Activated T-cell treated with anti-CD3 and anti-CD28 coated beads for 24 hours (primary cell): ENCODE measurements around the gene ACOX3.

ENCODE experiments used
- DNase-seq: peaks from one replicate; pipeline ENCODE4 v3.0.0-alpha.2; 2020; ENCODE audit warnings: low read depth

ACOX3 gene

DNA sequence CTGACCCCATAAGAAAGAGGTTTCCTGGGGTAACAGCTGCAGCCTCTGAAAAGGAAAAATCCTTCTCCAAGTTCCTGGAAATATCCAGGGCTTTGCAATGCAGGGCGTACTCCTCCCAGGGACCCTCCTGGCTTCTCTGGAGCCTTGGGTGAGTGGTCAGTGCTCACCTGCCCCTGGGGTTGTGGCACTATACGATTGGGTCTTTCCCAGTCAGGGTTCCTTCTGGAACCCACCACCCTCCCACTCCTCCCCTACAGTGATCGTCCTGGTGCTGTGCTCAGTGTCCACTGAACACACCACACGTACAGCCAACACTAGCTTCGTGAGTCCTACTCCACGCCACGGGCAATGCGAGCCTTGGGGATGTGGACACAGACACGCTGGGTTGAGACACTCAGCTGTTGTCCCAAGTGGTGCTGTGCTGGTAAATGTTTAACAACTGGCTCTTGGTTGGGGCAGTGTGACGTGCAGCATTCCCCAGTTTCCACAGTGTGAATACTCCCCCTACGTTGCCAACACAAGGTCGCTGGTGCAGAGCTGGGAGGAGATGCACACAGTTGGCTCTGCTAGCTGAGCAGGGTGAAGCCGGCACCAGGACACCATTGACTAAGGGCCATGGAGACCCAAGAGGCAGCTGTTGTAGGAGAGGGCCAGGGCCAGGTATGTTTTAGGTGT lies 105.6 kb downstream of the ACOX3 start:
- no peak for DNase-seq

GRCh38 chr4:8333726-8334460 lies 106.6 kb downstream of the ACOX3 start:
- no peak for DNase-seq

GRCh38 chr4:8332891-8333331 lies 107.6 kb downstream of the ACOX3 start:
- DNase-seq = no peak

DNA sequence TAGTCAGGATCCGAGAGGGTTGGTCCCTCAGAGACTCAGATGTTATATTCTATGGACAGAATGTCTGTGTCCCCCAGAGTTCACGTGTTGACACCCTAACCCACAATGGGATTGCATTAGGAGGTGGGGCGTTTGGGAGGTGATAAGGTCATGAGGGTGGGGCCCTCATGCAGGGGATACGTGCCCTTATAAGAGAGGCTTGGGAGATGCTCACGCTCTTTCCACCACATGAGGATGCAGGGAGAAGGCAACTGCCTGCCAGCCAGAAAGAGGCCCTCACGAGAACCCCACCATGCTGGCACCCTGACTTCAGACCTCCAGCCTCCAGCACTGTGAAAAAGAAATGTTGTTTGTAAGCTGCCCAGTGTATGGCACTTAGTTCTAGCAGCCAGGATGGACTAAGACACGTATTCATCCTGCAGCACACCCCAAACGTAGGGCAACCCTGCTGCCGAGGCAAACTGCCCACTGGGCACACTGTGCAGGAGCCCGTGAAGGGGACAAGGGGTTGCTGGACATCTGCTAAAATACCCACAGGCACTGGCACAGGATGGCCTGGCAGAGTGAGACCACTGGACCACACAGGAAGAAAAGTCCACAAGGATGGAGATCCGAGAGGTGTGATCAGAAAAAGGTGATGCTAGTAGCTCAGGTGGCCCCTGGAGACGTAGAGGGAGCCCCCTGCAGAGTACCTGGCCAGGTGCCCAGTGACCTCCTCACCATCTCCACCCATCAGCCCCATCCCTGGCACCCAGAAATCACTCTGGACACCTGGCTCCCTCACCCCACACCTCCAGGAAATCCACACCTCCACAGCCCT lies 108.3 kb downstream of the ACOX3 start:
- no peak for DNase-seq

- no peak for DNase-seq
These were observed 109.0 kb downstream of the ACOX3 start for GRCh38 chr4:8331575-8331955.

DNA sequence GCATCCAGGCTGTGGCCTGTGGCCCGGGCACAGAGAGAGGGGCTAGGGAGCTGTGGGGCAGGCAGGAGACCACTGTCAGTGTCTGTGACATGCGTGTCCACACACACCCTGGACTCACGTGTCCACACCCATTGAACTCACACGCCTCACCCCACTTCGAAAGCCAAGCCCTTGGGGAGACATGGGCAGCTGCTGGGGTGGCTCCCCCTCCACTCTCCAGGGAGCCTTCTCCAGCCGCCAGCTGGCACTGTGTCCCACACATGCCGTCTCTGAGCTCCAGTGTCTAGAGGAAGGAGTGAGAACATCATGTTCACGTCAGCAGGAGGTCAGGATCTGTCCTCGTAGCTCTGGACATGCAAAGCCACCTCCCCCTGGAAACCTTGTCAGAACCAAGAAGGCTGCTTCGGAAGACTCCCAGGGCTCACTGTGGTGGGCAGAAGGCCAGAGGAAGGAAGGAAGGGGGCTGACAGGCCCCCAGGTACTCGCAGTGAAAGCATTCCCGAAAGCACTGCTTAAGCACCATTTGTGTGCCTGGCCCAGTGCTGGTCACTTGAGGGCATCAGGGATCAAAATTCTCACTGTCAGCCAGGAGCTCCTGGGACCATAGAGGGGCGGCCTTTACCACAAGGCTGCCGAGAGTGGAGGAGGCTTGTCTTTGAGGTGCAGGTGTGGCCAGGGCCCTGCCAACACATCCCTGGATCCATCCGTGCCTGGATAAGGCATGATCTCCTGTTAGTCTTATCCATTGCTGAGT lies 109.5 kb downstream of the ACOX3 start:
- no peak for DNase-seq

DNA sequence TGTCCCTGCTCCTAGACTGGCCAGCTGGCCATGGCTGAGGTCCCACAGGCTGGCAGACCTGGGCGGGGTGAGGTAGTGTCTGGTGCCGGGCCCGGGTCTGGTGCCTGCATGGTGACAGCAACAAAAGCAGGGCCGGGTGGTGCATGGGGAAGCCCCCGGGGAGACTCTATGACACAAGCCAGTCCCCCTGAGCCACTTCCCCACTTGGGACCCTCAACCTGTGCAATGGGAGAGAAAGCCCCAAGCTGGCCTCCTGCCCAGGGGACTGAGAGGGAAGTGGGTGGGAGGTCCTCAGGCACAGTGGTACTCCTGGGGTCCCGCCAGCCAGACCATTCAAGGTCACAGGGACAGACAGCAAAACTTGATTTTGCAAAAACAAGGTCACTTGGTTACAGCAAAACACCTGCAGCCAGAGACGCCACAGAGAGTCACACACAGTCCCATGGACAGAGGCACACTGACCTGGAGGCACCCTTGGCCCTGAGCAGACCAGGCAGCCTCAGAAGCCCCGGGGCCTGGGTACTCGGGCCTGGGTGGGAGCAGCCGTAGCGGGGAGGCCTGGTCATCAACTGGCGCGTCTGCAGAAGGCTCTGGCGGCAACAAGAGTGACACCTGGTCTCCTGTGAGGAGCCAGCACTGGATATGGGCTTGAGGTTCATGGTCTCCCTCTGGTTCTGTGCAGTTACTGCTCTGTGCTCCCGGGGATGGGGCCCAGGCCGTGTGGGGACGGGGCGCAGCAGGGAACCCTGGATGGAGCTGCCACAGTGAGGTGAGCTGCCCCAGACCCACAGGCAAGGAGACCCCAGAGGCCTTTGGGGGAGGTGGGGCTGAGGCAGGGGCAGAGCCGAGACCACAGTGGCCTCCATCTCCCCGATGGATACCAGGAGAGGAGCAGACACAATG lies 110.4 kb downstream of the ACOX3 start:
- DNase-seq = no peak

- DNase-seq = no peak
These were observed 111.0 kb downstream of the ACOX3 start for GRCh38 chr4:8329560-8329858.

DNA sequence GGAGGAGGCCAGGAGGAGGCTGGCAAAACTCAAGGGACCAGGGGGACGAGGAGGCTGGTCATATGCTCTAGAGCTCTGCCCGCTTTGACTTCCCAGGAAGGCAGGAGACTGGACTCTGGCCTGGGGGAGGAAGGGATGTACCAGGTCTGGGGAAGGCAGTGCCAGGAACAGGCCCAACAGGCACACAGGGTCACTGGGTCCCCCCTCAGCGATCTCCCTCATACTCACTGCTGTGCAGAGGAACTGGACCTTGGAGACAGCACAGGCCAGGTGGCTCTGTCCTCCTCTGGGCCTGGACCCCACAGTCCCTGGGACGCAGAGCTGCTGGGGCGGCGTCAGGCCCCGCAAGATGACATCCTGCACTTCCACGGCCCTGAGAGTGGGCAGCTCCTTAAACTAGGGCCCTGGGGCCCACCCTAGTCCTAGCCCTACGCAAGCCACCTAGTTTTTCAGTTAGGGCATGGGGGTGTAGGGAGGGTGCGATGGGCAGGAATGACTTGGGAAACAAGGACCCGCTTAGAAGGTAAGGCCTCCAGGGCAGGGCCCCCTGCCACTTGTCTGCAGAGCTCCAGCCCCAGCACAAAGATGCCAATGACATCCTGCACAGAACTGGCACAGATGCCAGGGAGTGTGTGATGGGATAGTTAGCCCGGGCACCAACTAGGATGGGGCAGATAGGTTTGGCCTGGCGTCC lies 111.5 kb downstream of the ACOX3 start:
- no peak for DNase-seq

DNA sequence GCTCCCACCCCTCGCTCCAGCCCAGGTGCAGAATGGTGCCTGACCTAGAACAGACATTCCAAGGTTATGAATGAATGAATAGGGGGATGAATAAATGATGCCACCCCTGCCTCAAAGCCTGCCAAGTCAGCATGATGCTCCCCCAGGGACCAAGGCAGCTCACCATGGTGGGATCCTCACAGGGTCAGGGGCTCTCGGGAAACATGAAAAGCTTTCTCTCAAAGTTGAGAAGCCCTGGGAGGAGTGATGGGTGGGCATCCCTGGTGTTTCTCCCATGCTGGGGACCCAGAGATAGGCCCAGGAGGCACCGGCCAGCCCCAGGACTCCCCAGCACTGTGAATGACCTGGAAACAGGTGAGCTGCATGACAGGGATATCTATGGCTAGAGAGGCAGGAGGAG lies 112.1 kb downstream of the ACOX3 start:
- DNase-seq = no peak

- no peak for DNase-seq
These were observed 114.3 kb downstream of the ACOX3 start for GRCh38 chr4:8326206-8326605.

DNA sequence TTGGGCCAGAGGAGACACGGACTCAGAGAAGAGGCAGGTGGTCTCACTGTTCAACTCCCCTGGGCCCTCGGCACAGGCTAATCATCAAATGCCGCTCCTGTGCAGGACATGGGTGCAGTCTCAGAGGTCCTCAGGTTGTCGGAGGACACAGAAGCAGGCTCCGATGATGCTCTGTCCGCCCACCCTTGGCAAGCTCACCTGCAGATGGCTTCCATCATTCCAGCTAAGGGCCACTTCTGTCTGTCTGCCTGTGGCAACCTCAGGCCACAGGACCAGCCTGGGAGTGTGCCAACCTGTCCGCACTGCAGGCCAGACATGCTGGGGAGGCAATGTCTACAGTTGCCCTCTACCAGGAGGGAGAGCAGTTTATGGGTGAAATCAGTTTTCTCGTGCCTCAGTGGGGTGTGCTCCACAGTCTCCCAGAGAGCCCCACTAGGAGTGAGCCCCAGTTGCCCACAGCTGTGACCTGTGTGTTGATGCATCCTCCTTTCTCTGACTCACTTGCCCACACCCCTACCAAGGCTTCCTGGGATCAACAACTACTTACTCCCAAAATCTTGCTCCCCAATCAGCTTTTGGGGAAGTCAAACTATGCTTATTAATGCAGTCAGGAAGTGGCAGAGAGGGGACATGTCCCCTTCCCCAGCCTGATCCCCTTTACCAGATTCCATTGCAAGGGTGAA lies 115.1 kb downstream of the ACOX3 start:
- no peak for DNase-seq

DNA sequence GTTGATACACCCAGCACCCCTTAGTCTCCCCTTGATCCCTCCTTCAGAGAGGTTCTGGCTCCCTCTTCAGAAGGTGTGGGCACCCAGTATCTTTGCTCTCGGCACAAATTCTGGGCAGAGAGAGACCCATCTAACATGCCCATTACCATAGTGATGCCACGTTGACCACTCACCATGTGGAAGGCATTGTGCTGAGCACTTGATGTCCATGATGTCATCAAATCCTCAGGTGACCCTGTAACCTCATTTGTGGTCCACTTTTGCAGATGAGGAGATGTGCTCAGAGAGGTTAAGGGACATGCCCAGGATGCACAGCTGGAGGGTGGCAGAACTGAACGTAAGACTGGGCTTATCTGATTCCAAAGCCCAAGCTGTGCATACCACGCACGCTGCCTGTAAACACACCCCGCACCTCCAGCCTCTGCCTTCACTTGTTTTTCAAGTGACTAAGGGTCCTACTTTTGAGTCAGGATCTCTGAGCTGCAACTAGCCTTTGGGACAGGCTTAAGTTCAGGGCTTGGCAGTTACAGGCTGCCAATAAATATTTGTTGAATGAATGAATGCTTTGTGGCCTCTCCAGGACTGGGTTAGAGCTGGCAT lies 115.8 kb downstream of the ACOX3 start:
- no peak for DNase-seq

DNA sequence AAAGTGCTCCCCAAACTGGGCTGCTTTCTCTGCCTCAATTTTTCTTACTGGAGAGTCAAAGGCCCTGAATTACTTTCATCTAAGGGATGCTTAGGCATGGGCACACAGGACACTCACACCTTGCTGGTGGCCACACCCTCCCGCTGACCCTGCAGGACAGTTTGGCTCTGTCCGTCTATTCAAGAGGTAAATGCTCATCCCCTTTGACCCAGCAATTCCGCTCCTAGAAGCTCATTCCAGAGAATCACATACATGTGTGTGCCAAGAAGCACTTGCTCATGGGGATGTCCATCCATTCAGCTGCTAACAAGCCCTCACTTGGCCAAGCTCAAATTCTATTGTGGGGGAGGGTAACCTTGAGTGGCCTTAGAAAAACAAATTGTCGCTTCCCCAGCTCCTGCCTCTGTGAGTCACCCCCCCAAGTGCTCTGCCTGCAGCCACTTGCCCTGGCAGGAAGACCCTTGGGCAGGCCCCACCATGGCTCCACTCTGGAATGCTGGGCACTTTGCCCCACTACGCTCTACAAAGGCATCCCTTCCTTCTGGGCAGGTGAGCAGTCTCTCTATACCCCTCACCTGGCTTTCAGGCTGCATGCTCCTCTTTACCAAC lies 116.5 kb downstream of the ACOX3 start:
- no peak for DNase-seq

DNA sequence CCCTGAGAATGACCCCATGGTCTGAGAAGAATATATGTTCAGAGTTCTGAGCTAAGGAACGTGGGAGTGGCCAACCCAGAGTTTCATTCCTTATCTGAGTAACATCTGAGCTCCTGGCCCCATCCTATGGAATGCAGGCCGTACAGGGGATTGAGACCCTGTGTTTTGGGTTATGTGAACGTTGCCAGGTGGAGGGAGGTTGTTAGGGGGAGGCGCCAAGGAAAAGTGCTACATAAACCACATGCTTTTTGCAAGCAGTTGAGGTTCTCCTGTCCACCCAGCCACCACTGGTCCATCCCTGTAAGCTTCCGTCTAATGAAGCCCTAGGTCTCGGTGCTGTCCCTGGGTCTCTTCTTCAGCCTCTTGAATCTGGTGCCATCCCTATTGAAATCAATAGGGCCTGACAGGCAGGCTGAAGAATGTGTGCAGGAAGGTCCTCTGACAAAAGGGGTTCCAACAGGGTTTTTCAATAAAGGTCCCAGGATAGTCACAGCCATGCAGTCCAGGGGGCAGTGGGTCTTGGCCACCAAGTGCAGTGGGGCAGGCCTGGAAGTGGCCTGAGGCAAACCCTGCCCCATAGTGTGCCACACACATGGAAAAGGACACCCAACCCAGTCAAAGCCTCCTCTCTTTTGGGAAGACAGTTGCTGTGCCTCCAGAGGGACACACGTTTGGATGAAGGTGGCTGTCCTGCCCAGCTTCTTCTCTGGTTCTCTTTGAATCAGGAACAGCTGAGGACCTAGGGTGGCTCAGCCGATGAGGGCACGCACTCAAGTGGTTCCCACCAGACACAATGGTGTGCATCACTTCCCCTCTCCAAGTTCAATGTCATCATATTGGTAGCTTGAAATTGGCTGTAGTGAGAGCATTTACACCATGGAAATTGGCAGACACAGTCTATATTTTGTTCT lies 117.5 kb downstream of the ACOX3 start:
- no peak for DNase-seq

DNA sequence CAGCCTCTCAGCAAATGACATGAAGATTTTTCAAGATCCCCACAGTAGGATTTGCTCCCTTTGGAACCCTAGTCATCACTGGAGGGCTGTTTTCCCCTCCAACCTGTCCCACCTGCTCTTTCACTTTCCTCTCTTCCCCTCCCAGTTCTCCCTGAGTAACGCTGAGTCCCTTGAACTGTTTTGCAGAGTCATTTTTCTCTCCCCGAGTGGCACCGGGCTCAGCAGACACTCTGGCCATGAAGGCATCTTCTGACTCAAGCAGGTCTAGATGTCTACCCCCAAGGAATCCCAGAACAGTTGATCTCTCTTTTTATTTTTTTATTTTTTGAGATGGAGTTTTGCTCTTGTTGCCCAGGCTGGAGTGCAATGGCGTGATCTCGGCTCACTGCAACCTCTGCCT lies 118.8 kb downstream of the ACOX3 start:
- DNase-seq = no peak

- DNase-seq = no peak
These were observed 119.3 kb downstream of the ACOX3 start for GRCh38 chr4:8321220-8321619.

- DNase-seq = no peak
These were observed 120.2 kb downstream of the ACOX3 start for GRCh38 chr4:8320386-8320750.
